ENCODE results near the gene SOX12.
A peak's percentile ranks its signal among the peaks of the same experiment; 100 is the strongest.

The SOX12 gene

DNA sequence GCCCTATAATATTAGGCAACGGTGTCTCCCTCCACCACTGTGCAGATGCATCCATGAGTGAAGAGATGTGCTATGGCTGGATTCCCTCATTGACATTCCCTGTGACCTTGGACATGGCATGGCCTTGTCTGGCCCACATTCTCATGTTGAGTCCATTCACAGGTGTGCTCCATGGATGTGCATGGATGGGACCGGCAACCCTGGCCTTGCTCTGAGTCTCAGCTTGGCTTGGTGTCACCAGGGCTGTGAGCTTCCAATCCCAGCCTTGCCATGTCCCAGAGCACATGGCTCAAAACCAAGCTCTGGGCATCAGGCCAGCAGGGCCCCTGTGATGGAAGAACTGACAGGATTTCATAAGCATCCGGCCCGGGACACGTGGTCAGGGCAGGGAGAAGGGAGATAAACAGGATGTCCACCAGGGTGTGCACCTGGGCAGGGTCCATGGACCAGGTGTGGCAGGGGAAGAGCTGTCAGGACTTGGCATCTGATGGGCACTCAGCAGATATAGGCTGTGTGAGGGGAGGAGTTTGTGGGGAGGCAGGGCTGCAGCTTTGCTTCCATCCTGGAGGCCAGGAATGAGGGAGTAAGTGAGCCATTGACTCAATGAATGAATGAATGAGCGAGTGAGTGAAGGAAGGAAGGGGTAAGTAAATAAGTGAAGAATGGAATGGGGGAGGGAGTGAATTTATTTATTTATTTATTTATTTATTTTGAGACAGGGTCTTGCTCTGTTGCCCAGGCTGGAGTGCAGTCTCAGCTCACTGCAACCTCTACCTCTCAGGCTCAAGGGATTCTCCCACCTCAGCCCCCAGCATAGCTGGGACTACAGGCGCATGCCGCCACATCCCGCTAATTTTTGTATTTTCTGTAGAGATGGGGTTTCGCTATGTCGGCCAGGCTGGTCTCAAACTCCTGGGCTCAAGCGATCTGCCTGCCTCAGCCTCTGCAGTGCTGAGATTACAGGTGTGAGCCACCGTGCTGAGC, 37.2 kb downstream of the SOX12 start:
- DNase-seq (ENCODE audit: low read depth, low spot score): no peak
- ChIA-PET POLR2A (interaction anchor here (0.7 to 1.2 kb wide), 5 partner anchors 9 to 22 kb away, joined by 3 to 5 read pairs (median 3); partner anchors contain the start of genes NRSN2 and TRIB3), CTCF (interaction anchor here (1.0 to 4.2 kb wide), 8 partner anchors 9 to 283 kb away, joined by 3 to 43 read pairs (median 4); partner anchors contain the start of gene TBC1D20)

DNA sequence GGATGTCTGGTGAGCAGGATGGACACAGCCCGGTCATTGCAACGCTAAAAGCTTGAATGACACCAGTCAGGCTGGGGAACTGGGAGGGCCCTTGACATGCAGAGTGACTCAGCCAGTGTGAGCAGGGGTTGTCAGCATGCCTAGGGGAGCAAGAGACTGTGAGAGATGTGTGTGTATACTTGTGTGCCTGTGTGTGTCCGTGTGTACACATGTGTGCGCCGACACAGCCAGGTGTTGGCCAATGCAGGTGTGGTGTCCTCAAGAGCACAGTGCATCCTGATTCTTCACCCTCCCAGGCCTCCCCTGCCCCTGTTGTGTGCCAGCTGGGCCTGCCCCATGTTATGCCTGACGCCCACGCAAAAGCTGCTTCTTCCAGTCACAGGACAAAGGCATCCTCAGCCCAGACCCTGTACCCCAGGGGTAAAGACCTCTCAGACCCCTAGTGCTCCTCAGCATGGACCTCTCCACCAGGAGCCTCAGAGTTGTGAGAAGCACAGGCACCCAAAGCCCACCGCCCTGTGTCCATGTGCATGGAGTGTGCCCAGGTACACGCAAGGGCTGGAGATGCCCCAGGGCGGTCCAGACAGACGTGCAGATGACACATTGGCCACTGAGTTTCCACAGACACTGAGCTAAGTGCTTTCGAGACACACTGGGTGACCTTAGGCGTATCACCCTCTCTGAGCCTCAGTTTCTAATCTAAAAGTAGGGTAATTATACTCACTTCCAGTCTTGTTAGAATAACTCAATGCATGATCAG, 38.1 kb downstream of the SOX12 start:
- no peak overlapping the region for H3K4me3 ChIP-seq (ENCODE audit: low read depth, low read length)
- ChIA-PET CTCF (interaction anchor here (1.0 to 4.2 kb wide), 7 partner anchors 10 to 123 kb away, joined by 3 to 43 read pairs (median 5); partner anchors contain the start of gene TBC1D20), POLR2A (interaction anchor here (1.1 kb wide), 1 partner anchor 17 kb away, joined by 3 read pairs; the partner anchor contains the start of gene TRIB3)
- TF ChIP-seq, protein P1, sequence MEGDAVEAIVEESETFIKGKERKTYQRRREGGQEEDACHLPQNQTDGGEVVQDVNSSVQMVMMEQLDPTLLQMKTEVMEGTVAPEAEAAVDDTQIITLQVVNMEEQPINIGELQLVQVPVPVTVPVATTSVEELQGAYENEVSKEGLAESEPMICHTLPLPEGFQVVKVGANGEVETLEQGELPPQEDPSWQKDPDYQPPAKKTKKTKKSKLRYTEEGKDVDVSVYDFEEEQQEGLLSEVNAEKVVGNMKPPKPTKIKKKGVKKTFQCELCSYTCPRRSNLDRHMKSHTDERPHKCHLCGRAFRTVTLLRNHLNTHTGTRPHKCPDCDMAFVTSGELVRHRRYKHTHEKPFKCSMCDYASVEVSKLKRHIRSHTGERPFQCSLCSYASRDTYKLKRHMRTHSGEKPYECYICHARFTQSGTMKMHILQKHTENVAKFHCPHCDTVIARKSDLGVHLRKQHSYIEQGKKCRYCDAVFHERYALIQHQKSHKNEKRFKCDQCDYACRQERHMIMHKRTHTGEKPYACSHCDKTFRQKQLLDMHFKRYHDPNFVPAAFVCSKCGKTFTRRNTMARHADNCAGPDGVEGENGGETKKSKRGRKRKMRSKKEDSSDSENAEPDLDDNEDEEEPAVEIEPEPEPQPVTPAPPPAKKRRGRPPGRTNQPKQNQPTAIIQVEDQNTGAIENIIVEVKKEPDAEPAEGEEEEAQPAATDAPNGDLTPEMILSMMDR (IDR thresholded peaks at IDR 0.05; ENCODE audit: insufficient read depth, low read length, missing control alignments): no peak
- no peak for DNase-seq (ENCODE audit: low read depth, low spot score)

More for the DNA sequence above, 37.2 kb downstream of the SOX12 start:
- H3K4me3 ChIP-seq (ENCODE audit: low read depth, low read length): no peak overlapping the region
- TF ChIP-seq, protein P1 (IDR thresholded peaks at IDR 0.05; ENCODE audit: insufficient read depth, low read length, missing control alignments): peak; percentile 42

DNA sequence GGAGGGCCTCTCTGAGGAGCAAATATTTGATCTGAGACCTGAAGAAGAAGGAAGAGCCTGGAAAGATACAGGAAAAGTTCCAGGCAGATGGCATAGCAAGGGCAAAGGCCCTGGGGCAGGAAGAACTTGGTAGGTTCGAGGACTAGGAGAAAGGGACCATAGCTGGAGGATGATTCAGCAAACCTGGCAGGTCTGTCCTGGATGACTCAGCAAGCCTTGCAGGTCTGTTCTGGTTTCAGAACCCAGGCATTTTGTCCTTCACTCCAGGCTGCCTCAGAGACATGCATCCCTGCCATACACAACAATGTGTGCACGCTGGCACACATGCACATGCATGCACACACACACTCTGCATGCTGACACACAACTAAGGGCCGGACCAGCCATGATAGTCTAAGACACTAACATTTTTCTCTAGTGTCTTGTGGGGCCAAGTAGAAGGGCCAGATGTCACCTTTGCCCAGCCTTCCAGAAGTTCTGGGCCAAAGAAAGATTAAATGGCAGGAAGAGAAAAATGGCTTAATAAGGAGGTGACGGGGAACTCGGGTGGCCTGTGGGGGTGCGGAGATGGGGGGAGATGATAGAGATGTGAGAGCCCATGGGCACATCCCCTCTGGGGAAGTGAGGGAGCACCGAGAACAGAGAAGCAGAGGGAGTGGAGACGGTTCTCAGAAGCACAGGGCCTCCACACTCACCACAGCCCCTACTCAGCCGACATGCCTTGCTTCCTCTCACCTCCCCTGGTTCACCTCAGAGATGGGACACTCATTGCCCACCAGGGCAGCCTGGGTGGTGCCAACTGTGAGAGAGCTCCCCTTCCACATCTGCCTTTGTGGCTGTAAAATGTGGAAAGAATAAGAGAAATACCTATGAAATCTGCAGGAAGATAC, 39.8 kb downstream of the SOX12 start:
- TF ChIP-seq, protein P1 (IDR thresholded peaks at IDR 0.05; ENCODE audit: insufficient read depth, low read length, missing control alignments): no peak
- no peak overlapping the region for H3K4me3 ChIP-seq (ENCODE audit: low read depth, low read length)
- ChIA-PET POLR2A (no interaction called here), CTCF (interaction anchor here (0.8 to 10.5 kb wide), 4 partner anchors 8 to 65 kb away, joined by 4 to 89 read pairs (median 24); no protein-coding TSS in a partner anchor)
- DNase-seq (ENCODE audit: low read depth, low spot score): no peak

DNA sequence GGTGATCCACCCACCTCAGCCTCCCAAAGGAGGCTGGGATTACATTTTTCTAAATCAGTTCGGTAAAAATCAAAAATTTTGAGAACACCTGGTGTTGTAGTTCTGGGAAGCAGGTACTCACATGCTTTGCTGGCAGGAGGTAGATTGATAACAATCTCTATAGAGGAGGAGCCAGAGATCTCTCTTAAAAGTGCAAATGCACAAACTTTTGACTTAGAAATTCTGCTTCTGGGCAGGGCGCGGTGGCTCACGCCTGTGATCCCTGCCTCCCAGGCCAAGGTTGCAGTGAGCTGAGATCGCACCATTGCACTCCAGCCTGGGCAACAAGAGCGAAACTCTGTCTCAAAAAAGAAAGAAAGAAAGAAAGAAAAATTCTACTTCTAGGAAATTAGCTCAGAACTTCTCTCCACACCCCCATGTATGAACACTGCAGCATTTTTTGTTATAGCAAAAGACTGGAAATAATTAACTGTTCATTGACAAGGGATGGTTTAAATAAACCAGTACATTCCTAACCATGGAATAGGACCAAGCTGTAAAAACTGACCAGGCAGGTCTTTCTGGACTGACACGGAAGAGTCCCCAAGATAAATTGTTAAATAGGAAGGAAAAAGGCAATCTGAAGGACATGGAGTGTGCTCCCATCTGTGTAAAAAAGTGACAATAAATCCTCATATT, 40.8 kb downstream of the SOX12 start:
- no peak overlapping the region for H3K4me3 ChIP-seq (ENCODE audit: low read depth, low read length)
- DNase-seq (ENCODE audit: low read depth, low spot score): no peak
- TF ChIP-seq, protein P1 (IDR thresholded peaks at IDR 0.05; ENCODE audit: insufficient read depth, low read length, missing control alignments): no peak
- CTCF ChIA-PET: interaction anchor here (1.0 to 10.5 kb wide), 4 partner anchors 12 to 66 kb away, joined by 3 to 89 read pairs (median 4); no protein-coding TSS in a partner anchor
- POLR2A ChIA-PET: no interaction called here

DNA sequence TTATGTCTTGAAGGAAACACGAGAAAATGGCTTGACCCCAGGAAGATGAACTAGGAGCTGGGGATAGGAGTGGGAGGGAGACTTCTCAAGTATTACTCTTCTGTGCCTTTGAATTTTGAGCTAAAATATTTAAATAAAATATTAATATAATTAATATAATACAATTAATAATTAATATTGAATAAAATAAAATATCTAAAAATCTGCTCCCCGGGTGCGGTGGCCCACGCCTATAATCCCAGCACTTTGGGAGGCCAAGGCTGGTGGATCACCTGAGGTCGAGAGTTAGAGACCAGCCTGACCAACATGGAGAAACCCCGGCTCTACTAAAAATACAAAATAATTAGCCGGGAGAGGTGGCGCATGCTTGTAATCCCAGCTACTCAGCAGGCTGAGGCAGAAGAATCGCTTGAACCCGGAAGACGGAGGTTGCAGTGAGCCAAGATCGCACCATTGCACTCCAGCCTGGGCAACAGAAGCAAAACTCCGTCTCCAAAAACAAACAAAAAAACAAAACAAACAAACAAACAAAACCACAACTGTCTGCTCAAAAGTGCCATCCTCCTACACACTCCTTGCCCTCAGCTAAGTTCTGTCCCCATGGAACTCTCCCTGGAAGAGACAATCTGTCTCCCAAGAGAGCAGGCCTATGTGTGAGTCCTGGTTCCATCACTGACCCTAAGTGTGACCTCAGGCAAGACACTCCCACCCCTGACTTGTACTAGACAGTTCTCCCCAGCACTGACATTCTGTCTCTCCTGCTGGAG, 41.5 kb downstream of the SOX12 start:
- H3K4me3 ChIP-seq (ENCODE audit: low read depth, low read length): no peak overlapping the region
- POLR2A ChIA-PET: no interaction called here
- TF ChIP-seq, protein P1 (IDR thresholded peaks at IDR 0.05; ENCODE audit: insufficient read depth, low read length, missing control alignments): no peak
- CTCF ChIA-PET: interaction anchor here (1.0 to 10.5 kb wide), 4 partner anchors 13 to 65 kb away, joined by 3 to 89 read pairs (median 4); no protein-coding TSS in a partner anchor
- no peak for DNase-seq (ENCODE audit: low read depth, low spot score)

All from AG04449 (cell line).